GM19099 (cell line): ENCODE results near the gene PKN2.

Source experiments
- POLR2A ChIP-seq: IDR thresholded peaks from 3 replicates; pipeline ENCODE4 v1.6.1; 2011; ENCODE audit warnings: low read depth; ENCODE audit not compliant: insufficient read length; ENCODE audit errors: extremely low read depth

PKN2 gene

DNA sequence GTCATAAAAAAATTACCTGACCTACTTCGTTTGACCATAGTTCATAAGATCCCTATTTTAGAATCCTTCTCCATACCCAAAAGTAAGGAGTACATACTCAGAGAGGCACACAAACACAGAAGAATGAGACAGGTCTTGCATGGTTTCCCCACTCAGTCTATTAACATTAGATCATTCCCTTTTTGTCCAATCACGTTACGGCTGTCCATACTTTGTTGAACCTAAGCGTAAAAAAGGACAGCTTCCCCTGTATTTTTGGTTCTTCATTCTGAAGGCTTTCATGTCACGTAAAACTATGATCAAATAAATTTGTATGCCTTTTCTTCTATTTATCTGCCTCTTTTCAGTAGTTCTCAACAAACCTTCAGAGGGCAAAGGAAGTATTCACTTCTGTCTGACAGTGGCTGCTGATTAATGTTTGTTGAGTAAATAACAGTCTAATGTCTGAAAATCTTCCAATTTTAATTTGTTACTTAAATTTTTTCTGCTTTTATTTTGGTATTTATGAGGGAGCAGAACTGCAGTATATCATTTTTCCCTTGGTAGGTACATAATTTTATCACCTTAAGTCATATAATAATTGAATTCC lies 16.4 kb downstream of the PKN2 start:
- TF ChIP-seq POLR2A, result no peak

DNA sequence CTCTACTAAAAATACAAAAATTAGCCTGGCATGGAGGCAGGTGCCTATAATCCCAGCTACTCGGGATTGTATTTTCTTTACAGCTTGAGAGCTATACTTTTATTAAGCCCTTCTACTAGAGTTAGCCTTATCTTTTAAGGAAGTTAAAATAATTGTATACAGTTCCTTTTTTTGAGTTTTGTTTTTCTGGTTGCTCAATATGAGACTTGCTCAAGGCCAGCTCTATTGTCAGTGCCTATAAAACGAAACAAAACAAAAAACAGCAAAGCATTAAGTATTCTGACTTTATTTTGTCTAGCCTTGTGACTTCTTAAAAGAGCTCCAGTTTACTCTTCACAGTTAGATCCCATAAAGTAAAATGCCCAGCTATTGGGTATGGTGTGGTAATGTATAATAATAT lies 17.2 kb downstream of the PKN2 start:
- no peak for TF ChIP-seq POLR2A

DNA sequence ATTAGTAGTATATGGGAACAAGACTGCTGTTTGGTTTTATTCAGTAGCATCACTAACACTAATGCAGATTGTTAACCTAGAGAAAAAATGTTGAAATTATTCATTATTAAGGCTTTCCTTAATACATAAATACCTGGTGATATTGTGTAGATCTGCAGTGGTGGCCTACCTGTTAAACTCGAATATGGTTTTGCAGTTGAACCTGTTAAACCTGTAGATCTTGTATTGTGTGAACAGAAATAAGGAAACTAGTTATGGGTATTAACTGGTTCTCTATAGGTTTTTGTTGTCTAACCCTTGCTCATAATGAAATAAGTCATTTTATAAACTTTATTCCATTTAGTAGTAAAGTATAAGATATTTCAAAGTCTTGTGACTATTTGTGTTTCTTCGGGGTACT lies 23.9 kb downstream of the PKN2 start:
- no peak for TF ChIP-seq POLR2A

DNA sequence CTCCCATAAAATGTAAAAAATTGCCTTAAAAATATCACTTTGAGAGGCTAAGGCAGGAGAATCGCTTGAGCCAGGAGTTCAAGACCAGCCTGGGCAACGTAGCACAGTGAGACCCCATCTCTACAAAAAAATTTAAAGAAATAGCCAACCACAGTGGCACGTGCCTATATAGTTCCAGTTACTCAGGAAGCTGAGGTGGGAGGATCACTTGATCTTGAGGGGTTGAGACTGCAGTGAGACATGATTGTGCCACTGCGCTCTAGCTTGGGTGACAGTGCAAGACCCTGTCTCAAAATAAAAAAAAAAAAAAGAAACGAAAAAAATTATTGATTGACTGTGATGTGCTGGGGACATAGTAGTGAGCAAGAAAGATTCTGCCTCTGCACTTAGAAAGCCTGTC lies 38.4 kb downstream of the PKN2 start:
- no peak for TF ChIP-seq POLR2A

DNA sequence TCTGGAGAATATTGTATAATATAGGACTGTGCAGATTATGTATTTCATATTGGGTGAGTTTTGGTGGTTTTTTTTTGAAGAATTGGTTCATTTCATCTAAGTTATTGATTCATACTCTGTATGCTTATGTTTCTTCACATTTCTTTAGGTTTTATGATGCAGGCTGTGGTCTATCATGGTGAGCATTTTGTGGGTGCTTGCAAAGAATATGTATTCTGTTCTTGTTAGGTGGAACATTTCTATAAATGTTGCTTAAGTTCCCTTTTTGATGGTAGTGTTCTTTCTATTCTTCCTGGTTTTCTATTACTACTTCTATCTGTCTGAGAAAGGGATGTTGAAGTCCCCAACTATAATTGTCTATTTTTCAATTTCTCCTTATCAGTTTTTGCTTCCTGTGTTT lies 42.6 kb downstream of the PKN2 start:
- TF ChIP-seq POLR2A, result no peak

DNA sequence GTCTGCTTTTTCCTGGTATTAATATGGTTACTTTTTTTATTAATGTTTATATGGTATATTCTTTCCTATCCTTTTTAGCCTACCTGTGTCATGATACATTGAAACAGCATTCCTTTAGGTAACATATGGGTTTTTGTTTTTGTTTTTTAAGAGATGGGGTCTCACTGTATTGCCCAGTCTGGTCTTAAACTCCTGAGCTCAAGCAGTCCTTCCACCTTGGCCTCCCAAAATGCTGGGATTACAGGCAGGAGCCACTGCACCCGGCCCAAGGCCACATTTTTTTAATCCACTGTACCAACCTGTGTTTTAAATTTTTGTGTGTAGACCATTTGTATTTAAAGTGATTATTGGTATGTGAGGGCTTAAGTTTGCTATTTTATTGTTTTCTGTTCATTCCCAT lies 43.1 kb downstream of the PKN2 start:
- no peak for TF ChIP-seq POLR2A

DNA sequence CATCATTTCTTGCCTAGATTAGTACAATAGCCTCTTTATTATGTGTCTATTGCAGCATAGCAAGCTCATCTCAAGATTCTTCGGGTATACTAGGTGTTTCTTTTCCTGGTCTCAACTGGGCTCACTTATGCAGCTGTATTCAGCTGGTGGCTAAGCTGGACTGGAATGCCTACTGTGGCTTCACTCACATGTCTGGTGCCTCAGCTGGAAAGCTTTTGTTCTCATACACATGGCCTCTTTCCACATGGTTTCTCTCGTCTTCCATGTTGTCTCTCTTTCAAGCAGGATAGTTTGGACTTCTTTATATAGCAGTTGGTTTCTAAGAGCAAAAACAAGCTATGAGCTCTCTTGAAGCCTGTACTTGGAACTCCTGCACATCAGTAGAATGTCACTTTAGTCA lies 45.2 kb downstream of the PKN2 start:
- no peak for TF ChIP-seq POLR2A

DNA sequence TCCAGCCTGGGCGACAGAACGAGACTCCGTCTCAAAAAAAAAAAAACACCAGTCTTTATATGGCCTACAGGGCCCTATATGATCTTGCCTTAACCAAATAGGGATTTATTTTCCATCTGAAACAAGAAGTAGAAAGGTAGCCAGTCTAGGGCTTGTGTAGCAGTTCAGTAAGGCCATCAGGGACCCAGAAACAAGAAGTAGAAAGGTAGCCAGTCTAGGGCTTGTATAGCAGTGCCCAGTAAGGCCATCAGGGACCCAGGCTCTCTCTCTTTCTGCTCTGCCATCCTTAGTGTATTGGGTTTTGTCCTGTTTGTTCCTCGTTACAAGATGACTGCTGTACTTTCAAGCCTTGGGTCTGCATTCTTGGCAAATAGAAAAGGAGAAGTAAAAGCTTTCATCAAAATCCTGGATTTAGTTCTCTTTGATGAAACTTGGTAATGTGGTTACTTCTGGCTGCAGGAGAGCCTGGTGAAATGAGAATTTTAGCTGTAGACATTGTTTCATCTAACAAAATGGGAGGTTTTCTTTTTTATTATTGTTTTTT lies 46.1 kb downstream of the PKN2 start:
- TF ChIP-seq POLR2A, result no peak

DNA sequence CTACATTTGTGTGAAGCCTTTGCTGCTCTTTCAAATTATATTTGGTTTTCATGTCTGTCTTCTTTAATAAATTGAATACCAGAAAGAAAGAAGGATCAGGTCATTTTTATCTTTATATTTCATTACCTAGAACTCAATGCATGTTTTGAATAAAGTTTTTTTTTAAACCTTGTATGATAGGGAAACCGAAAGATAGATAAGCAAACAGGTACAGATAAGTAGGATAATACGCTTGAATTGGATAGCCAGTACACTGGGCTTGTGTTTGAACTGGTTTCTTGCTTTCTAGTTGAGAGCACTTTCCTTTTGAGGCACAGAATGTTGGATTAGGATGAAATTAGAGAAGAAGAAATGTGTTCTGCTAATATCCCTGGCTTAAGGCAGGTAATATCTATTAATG lies 46.9 kb downstream of the PKN2 start:
- TF ChIP-seq POLR2A, result no peak

DNA sequence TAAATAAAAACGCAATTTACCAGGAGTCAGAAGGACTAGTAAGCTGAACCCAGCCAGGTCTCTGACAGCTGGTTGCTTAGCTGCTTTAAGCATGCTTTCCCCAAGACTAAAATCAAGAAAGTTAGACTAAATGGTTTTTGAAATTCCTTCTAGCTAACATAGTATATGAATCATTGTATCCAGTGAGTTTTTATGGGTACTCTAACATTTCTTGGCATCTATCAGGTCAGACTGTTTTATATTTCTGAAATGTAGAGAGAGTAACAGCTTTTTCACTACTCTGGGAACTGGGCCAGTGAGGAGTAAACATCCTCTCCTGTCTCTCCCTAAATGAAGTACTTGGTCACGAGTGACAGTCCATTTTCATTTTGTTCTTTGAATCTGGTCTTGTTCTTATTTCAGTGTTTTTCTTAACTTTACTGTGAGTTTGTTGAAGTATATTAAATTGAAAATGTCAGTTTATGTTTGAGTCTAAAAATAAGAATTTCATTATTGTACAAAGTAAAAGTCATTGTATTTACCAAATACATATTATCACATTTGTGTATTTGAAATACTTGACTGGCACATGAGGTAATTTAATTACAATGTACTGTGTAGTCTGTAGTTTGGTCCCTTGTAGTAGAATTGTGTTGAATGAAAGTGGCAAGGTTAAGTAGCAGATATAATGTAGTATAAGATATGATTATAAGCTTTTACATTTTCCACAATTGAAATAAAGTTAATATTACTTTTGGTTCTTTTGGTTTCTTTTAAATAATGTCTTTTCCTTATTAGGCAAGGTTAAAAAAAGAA lies 47.6 kb downstream of the PKN2 start:
- TF ChIP-seq POLR2A, result no peak

DNA sequence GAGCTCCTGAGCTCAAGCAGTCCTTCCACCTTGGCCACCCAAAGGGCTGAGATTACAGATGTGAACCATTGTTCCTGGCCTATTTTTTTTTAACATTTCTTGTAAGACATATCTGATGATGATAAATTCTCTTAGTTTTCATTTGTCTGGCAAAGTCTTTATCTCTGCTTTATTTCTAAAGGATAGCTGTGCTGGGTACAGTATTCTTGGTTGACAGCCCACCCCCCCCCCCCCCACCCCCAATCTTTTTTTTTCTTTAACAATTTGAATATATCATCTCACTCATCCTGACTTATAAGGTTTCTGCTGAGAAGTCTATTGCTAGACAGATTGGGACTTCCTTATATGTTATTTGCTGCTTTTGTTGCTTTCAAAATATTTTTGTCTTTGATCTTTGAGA lies 51.3 kb downstream of the PKN2 start:
- no peak for TF ChIP-seq POLR2A

DNA sequence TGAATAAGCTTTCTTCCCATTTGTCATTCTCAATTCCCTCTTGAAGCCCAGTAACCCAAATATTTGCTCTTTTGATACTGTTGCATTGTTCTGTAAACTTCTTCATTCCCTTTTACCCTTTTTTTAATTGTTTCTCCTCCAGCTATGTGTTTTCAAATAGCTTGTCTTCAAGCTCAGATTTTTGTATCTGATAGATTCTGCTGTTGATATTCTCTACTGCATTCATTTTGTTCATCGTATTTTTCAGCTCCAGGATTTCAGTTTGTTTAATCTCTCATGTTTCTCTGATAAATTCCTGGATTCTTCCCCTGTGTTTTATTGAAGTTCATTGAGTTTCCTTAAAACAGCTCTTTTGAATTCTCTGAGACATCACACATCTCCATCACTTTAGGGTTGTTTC lies 51.8 kb downstream of the PKN2 start:
- TF ChIP-seq POLR2A, result no peak

DNA sequence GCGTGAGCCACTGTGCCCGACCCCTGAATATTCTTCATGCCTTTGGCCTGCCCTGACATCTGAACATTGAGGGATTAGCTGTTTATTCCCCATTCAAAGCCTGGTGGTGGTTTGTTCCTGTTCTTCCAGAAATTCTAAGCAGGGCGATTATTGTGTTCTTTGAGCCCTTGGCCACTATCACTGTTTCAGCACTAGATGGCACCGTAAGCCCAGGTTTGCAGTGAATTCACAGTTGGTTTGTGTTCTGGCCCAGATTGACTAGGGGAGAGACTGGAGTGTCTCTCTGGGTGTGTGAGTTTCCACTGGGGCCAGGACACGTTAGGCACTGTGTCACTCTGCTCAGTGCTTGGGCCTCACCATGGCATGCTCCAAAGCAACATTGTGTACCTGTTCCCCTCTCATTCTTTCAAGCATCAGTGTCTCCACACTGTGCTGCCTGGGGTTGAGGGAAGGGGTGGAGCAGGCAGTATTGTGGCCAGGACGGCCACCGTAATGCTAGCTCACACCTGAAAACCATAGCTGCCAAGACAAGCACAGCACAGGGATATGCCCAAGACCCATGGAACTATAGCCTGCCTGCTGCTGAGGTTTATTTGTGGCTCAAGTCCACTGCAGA lies 52.7 kb downstream of the PKN2 start:
- TF ChIP-seq POLR2A, result no peak

DNA sequence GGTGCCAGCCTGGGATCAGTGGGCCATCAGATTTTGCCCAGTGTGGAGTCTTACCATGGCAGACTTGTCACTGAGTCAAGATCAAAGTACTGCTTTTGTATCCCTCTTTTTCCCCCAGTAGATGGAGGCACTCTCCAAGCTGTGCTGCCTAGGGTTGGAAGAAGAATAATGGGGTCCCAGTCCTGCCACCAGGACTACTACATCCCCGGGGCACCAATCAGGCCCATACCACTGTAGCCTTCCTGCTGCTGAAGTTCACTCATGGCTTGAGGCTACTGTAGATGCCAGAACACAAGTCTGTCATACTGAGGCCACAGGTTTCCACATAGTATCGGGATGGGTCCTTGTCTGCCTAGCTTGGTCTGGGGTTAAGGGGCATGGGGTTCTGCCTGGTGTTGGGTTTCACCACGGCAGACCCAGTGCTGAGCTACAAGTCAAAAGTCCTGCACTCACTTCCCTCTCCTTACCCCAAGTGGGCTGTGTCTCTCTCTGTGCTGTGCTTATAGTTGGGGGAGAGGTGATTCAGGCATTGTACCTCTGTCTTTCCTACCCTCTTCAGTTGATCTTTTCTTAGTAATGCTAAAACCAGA lies 53.4 kb downstream of the PKN2 start:
- TF ChIP-seq POLR2A, result no peak

DNA sequence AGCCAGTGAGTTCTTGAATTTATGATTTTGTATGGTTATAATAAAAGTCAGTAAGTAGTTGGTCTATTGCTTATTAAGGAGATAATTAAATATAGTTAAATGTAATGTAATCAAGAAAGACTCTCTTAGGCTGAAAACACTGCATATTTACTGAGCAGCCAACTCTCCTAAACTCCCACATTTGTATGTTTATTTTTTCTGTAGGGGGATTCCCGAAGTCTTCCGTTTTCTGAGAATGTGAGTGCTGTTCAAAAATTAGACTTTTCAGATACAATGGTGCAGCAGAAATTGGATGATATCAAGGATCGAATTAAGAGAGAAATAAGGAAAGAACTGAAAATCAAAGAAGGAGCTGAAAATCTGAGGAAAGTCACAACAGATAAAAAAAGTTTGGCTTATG lies 56.7 kb downstream of the PKN2 start:
- no peak for TF ChIP-seq POLR2A

DNA sequence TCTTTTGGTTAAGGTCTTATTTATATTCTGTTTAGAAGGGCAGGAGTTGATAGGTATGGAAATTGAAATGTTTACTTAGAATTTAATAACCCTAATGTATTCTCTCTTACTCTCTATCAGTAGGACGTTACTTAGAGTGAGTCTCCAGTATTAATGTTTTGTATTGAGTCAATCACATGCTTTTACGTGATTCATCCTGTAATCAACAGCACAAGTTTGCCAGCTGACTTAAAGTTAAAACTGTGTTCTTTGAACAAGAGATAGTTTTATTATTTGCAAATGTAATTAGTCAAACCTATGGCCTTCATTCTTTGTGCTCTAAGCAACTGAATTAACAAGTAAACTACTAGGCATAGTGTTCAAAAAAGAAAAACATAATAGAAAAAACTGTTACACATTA lies 57.3 kb downstream of the PKN2 start:
- no peak for TF ChIP-seq POLR2A
